Measurements from ENCODE around the gene KRT8.

KRT8 gene

GRCh38 chr12:52914576-52915121 is 9.8 kb upstream of the KRT8 start:
- no peak for FAIRE-seq
- TF ChIP-seq, protein P1, sequence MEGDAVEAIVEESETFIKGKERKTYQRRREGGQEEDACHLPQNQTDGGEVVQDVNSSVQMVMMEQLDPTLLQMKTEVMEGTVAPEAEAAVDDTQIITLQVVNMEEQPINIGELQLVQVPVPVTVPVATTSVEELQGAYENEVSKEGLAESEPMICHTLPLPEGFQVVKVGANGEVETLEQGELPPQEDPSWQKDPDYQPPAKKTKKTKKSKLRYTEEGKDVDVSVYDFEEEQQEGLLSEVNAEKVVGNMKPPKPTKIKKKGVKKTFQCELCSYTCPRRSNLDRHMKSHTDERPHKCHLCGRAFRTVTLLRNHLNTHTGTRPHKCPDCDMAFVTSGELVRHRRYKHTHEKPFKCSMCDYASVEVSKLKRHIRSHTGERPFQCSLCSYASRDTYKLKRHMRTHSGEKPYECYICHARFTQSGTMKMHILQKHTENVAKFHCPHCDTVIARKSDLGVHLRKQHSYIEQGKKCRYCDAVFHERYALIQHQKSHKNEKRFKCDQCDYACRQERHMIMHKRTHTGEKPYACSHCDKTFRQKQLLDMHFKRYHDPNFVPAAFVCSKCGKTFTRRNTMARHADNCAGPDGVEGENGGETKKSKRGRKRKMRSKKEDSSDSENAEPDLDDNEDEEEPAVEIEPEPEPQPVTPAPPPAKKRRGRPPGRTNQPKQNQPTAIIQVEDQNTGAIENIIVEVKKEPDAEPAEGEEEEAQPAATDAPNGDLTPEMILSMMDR (IDR thresholded peaks at IDR 0.05; ENCODE audit: insufficient read depth, missing control alignments), result no peak
- DNase-seq (ENCODE audit: insufficient read length, low spot score), result no peak

DNA sequence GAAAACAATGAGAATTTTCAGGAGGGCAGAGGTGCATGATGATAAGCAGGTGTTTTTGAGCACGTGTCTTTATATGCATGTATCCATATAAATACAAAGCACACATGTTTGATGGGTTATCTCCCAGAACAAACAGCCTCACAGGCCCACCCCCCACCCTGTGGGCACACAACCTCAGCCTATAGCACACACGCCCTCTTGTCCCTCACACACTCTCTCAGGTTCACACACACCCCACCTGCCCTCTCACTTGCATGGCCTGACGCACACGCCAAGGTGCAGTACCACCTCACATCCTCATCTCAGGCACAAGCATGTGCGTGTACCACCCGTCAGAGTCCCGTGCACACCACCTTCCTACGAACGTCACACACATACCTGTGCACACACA is 8.6 kb upstream of the KRT8 start:
- TF ChIP-seq, protein P1 (IDR thresholded peaks at IDR 0.05; ENCODE audit: insufficient read depth, missing control alignments), result no peak
- FAIRE-seq (no peak), DNase-seq (ENCODE audit: insufficient read length, low spot score) (no peak)

DNA sequence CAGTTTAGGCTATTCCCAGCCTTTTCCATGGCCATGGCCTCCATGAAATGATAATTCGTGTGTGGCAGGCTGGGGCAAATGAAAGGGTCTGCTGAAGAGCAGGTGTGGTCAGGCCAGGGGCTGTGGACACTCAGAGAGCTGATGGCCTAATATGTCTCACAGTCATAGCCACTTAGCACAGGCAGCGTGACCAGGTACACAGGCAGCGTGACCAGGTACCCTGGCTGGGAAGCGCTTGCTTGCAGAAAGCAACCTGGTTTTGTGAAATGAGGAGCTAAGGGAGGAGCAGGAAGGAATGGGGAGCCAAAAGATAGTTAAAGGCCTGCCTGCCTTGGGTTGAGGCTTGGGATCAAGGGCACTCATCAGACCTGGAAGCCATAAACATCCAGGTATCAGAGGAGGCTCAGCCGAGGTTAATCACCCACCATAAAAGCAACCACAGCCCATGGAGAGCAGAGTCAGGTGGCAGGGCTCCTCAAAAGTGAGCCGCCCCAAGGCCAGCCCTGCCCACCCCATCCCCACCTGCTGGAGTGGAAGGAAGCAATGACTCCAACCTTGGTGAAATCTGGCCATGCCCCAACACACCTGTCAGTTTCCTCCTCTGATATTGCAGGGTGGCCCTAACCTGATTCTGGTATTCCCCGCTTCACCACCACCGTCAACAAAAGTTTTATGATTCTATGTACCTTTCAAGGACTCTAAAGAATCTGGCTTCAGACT is 8.0 kb upstream of the KRT8 start:
- TF ChIP-seq, protein P1 (IDR thresholded peaks at IDR 0.05; ENCODE audit: insufficient read depth, missing control alignments), result no peak
- FAIRE-seq (no peak), DNase-seq (ENCODE audit: insufficient read length, low spot score) (no peak)

GRCh38 chr12:52910248-52910883 is 5.5 kb upstream of the KRT8 start:
- no peak for FAIRE-seq
- TF ChIP-seq, protein P1 (IDR thresholded peaks at IDR 0.05; ENCODE audit: insufficient read depth, missing control alignments), result no peak
- DNase-seq (ENCODE audit: insufficient read length, low spot score), result no peak

- DNase-seq (ENCODE audit: insufficient read length, low spot score) (no peak), FAIRE-seq (no peak)
- TF ChIP-seq, protein P1 (IDR thresholded peaks at IDR 0.05; ENCODE audit: insufficient read depth, missing control alignments), result no peak
These were observed 4.9 kb upstream of the KRT8 start for GRCh38 chr12:52909796-52910195.

GRCh38 chr12:52909331-52909730 is 4.5 kb upstream of the KRT8 start:
- FAIRE-seq, result no peak
- TF ChIP-seq, protein P1 (IDR thresholded peaks at IDR 0.05; ENCODE audit: insufficient read depth, missing control alignments), result no peak
- DNase-seq (ENCODE audit: insufficient read length, low spot score), result no peak

Data from D721Med (cell line).